PFSK-1 (cell line): ENCODE results near the gene ERCC6.

Experiments used
- FOXP2 ChIP-seq: optimal IDR thresholded peaks from 2 replicates; pipeline ENCODE3; 2011; ENCODE audit warnings: borderline replicate concordance, control low read depth, inconsistent platforms; ENCODE audit not compliant: insufficient read depth; ENCODE audit errors: extremely low read length, extremely low read depth
- POLR2AphosphoS5 ChIP-seq: IDR thresholded peaks from 2 replicates; pipeline ENCODE4 v1.6.1; 2012; ENCODE audit warnings: low read depth, mild to moderate bottlenecking, control low read depth, low read length, moderate library complexity
- SIN3A ChIP-seq: IDR thresholded peaks from 2 replicates; pipeline ENCODE4 v1.6.1; 2012; ENCODE audit warnings: mild to moderate bottlenecking, low read length, moderate library complexity, borderline replicate concordance; ENCODE audit not compliant: insufficient read depth
- TAF1 ChIP-seq: IDR thresholded peaks from 2 replicates; pipeline ENCODE4 v1.6.1; 2012; ENCODE audit warnings: low read length, control low read depth, borderline replicate concordance; ENCODE audit not compliant: insufficient read depth
- TF ChIP-seq, protein P1 (sequence below), 2 experiments: IDR thresholded peaks; 2 replicates each; pipeline versions ENCODE4 v1.6.1 to v1.8.0; 2011 to 2012; ENCODE audit warnings: low read depth in 2 of 2, low read length in 2 of 2, control low read depth in 1 of 2, inconsistent platforms in 1 of 2, mild to moderate bottlenecking in 1 of 2, moderate library complexity in 1 of 2; ENCODE audit not compliant: insufficient read depth in 1 of 2

ERCC6 gene

DNA sequence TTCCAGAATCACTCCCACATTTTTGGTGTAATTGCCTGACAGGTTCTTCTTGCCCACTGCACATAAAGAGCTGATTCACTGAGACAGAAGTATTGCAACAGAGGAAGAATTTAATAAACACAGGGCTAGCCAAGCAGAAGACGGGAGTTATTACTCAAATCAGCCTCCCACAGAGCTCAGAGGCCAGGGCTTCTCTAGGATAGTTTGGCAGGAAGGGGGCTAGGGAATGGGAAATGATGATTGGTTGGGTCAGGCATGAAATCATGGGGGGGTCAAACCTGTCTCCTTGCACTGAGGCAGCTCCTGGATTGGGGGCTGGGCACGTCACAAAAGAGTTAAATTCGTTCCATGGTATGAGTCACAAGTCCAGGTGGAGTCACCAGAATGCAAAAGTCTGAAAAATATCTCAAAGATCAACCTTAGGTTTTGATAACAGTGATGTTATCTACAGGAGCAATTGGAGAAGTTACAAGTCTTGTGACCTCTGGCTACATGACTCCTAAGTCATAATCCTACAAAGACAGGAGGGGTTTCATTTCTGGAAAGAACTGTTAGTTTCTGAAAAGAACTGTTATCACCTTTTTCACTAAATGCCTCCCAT, 30.2 kb upstream of the ERCC6 start:
- TF ChIP-seq, protein P1, sequence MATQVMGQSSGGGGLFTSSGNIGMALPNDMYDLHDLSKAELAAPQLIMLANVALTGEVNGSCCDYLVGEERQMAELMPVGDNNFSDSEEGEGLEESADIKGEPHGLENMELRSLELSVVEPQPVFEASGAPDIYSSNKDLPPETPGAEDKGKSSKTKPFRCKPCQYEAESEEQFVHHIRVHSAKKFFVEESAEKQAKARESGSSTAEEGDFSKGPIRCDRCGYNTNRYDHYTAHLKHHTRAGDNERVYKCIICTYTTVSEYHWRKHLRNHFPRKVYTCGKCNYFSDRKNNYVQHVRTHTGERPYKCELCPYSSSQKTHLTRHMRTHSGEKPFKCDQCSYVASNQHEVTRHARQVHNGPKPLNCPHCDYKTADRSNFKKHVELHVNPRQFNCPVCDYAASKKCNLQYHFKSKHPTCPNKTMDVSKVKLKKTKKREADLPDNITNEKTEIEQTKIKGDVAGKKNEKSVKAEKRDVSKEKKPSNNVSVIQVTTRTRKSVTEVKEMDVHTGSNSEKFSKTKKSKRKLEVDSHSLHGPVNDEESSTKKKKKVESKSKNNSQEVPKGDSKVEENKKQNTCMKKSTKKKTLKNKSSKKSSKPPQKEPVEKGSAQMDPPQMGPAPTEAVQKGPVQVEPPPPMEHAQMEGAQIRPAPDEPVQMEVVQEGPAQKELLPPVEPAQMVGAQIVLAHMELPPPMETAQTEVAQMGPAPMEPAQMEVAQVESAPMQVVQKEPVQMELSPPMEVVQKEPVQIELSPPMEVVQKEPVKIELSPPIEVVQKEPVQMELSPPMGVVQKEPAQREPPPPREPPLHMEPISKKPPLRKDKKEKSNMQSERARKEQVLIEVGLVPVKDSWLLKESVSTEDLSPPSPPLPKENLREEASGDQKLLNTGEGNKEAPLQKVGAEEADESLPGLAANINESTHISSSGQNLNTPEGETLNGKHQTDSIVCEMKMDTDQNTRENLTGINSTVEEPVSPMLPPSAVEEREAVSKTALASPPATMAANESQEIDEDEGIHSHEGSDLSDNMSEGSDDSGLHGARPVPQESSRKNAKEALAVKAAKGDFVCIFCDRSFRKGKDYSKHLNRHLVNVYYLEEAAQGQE (IDR thresholded peaks at IDR 0.05; ENCODE audit: insufficient read depth in 1 of 2, low read depth in 2 of 2, low read length in 2 of 2) = no peak
- no peak for TF ChIP-seq SIN3A
- TF ChIP-seq TAF1 = no peak
- TF ChIP-seq POLR2AphosphoS5 = no peak
- no peak for TF ChIP-seq FOXP2

DNA sequence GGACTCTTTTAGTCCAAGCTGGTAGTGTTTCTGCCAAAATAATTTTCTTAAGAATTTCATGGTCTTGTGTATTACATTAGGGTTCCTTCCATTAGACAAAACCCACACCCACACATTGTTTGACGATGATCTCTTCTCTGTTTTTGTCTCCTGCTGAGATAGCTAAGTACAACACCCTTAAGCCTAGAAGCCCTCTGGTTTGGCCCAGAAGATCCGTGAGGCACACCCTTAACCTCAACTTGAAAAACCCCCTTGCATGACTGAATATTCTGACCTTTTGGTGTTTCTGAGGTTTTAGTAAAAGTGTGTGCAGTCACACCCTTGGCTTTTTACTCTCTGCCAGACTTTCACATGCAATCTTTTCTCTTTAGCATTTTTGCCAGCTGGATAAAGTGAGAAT, 29.3 kb upstream of the ERCC6 start:
- TF ChIP-seq, protein P1 (IDR thresholded peaks at IDR 0.05; ENCODE audit: insufficient read depth in 1 of 2, low read depth in 2 of 2, low read length in 2 of 2) = no peak
- no peak for TF ChIP-seq SIN3A
- no peak for TF ChIP-seq POLR2AphosphoS5
- no peak for TF ChIP-seq TAF1
- TF ChIP-seq FOXP2 = no peak

DNA sequence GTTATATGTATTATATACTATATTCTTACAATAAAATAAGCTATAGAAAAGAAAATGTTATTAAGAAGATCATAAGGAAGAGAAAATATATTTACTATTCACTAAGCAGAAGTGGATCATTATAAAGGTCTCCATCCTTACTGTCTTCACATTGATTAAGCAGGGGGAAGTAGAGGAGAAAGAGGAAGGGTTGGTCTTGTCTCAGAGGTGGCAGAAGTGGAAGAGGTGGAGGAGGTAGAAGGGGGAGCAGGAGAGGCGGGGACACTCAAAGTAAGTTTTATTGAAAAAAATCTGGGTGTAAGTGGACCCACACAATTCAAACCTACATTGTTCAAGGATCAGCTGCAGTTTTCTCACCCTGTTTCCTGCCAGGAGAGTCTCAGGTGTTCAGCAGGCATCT, 28.9 kb upstream of the ERCC6 start:
- TF ChIP-seq POLR2AphosphoS5 (no peak), TAF1 (no peak), FOXP2 (no peak), SIN3A (no peak)
- TF ChIP-seq, protein P1 (IDR thresholded peaks at IDR 0.05; ENCODE audit: insufficient read depth in 1 of 2, low read depth in 2 of 2, low read length in 2 of 2) = no peak

DNA sequence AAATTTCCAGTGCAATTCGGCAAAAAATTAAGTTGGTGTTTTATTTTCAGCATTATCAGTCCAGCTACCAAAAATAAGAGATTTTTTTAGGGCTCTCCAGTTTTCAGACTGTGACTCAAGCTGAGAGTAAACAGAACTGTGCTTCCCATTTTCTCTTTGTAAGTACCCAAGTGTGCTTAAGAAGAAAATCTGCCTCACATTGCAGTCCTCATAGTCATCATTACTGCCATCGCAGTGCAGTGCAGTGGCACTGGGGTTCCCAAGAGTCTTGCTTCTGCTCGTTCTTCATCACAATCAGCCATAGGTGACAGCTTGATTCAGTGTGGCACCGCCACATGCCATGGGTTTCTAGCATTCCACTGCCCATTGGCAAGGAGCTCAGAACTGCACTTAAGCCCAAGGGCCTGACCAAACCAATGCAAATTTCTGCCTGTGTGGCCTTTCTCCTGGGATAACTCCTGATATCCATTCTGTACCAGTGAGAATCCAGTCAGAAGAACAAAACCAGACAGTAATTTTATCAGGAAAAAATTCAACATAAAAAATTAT, 25.6 kb upstream of the ERCC6 start:
- no peak for TF ChIP-seq TAF1
- TF ChIP-seq FOXP2 = no peak
- TF ChIP-seq SIN3A = no peak
- TF ChIP-seq POLR2AphosphoS5 = no peak
- TF ChIP-seq, protein P1 (IDR thresholded peaks at IDR 0.05; ENCODE audit: insufficient read depth in 1 of 2, low read depth in 2 of 2, low read length in 2 of 2) = no peak

DNA sequence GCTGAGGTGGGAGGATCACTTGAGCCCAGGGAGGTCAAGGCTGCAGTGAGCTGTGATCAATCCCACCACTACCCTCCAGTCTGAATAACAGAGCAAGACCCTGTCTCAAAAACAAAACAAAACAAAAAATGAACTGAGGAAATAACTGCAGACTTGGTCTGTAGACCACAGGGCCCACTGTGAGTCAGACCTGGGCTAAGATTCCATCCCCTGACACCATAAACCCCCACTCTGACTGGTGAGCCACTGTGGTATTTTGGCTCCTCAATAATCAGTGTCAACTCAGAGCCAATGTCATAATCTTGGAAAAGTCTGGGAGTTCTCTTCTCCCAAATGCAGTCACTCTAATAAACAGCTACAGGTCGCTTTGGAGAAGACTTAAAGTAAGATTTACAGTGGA, 24.0 kb upstream of the ERCC6 start:
- no peak for TF ChIP-seq POLR2AphosphoS5
- no peak for TF ChIP-seq FOXP2
- TF ChIP-seq TAF1 = no peak
- TF ChIP-seq SIN3A = no peak
- TF ChIP-seq, protein P1 (IDR thresholded peaks at IDR 0.05; ENCODE audit: insufficient read depth in 1 of 2, low read depth in 2 of 2, low read length in 2 of 2) = no peak
